Brain microvascular endothelial cell (primary cell): ENCODE measurements around the gene THADA.

Source experiments
- DNase-seq: peaks from one replicate; pipeline ENCODE4 v3.0.0-alpha.2; 2020
- H3K27ac ChIP-seq: fragments of 250-450 bp; sonication (Bioruptor Pico); 2 replicates; pipeline ENCODE4 v1.5.1; 2020; ENCODE audit warnings: mild to moderate bottlenecking, moderate library complexity
- H3K27me3 ChIP-seq: fragments of 250-450 bp; sonication (Bioruptor Pico); replicated peaks from 2 replicates; pipeline ENCODE4 v1.5.1; 2020; ENCODE audit warnings: mild to moderate bottlenecking
- H3K36me3 ChIP-seq: fragments of 250-450 bp; sonication (Bioruptor Pico); replicated peaks from 2 replicates; pipeline ENCODE4 v1.5.1; 2020; ENCODE audit warnings: mild to moderate bottlenecking
- H3K4me3 ChIP-seq: 2 replicates; pipeline ENCODE4 v1.5.1; 2011; ENCODE audit warnings: low read depth, mild to moderate bottlenecking, control low read depth, low read length, moderate library complexity
- CTCF ChIP-seq: IDR thresholded peaks from 2 replicates; pipeline ENCODE4 v1.5.1; 2011; ENCODE audit warnings: low read depth, mild to moderate bottlenecking, moderate library complexity, low read length, control low read depth, inconsistent platforms; ENCODE audit errors: missing control alignments
- in situ Hi-C: cut with HindIII; loops from 2 replicates; pipeline ENCODE4 v1.10.0; 2017; ENCODE audit warnings: low sequenced_read_pairs, low pct_ligation_motif_present

THADA gene

GRCh38 chr2:43377327-43377726 is 218.5 kb downstream of the THADA start:
- TF ChIP-seq CTCF, result no peak
- no peak overlapping the region for H3K27ac ChIP-seq
- no peaks in the 10 kb centered on the region for H3K27me3 ChIP-seq
- DNase-seq, result no peak
- no peaks in the 10 kb centered on the region for H3K36me3 ChIP-seq
- in situ Hi-C loops, result no loop called here
- no peak overlapping the region for H3K4me3 ChIP-seq

- no peak for TF ChIP-seq CTCF
- Histone ChIP-seq H3K27ac (no peak overlapping the region), H3K36me3 (no peaks in the 10 kb centered on the region), H3K27me3 (no peaks in the 10 kb centered on the region), H3K4me3 (no peak overlapping the region)
- in situ Hi-C loops, result no loop called here
- no peak for DNase-seq
These were observed 219.2 kb downstream of the THADA start for GRCh38 chr2:43376523-43377198.

GRCh38 chr2:43375746-43376522 is 219.9 kb downstream of the THADA start:
- Histone ChIP-seq H3K27me3 (no peaks in the 10 kb centered on the region), H3K27ac (no peak overlapping the region), H3K4me3 (no peak overlapping the region), H3K36me3 (no peaks in the 10 kb centered on the region)
- no peak for TF ChIP-seq CTCF
- in situ Hi-C loops, result no loop called here
- no peak for DNase-seq

- Histone ChIP-seq H3K27ac (no peak overlapping the region), H3K27me3 (no peaks in the 10 kb centered on the region), H3K36me3 (no peaks in the 10 kb centered on the region), H3K4me3 (no peak overlapping the region)
- in situ Hi-C loops, result no loop called here
- DNase-seq, result no peak
- TF ChIP-seq CTCF, result no peak
These were observed 223.3 kb downstream of the THADA start for GRCh38 chr2:43372416-43373081.

GRCh38 chr2:43370705-43371104 is 225.1 kb downstream of the THADA start:
- no peaks in the 10 kb centered on the region for H3K27me3 ChIP-seq
- H3K36me3 ChIP-seq, result no peaks in the 10 kb centered on the region
- no peak overlapping the region for H3K27ac ChIP-seq
- no peak for TF ChIP-seq CTCF
- H3K4me3 ChIP-seq, result no peak overlapping the region
- in situ Hi-C loops, result no loop called here
- no peak for DNase-seq
